CD4-positive, alpha-beta T cell treated with Interleukin-12 subunit alpha and Interleukin-12 subunit beta, for 1 hour (primary cell): ENCODE results near the gene CCDC127.
"Not testable (repeated sequence)": the region's sequence is repeated elsewhere in the genome, so short reads cannot be mapped to it uniquely, and the experiment has no call there.

Experiments used
- DNase-seq: peaks from one replicate; pipeline ENCODE4 v3.0.0-alpha.2; 2020

CCDC127 gene, protein sequence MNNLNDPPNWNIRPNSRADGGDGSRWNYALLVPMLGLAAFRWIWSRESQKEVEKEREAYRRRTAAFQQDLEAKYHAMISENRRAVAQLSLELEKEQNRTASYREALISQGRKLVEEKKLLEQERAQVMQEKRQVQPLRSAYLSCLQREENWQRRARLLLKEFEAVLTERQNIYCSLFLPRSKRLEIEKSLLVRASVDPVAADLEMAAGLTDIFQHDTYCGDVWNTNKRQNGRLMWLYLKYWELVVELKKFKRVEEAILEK

DNA sequence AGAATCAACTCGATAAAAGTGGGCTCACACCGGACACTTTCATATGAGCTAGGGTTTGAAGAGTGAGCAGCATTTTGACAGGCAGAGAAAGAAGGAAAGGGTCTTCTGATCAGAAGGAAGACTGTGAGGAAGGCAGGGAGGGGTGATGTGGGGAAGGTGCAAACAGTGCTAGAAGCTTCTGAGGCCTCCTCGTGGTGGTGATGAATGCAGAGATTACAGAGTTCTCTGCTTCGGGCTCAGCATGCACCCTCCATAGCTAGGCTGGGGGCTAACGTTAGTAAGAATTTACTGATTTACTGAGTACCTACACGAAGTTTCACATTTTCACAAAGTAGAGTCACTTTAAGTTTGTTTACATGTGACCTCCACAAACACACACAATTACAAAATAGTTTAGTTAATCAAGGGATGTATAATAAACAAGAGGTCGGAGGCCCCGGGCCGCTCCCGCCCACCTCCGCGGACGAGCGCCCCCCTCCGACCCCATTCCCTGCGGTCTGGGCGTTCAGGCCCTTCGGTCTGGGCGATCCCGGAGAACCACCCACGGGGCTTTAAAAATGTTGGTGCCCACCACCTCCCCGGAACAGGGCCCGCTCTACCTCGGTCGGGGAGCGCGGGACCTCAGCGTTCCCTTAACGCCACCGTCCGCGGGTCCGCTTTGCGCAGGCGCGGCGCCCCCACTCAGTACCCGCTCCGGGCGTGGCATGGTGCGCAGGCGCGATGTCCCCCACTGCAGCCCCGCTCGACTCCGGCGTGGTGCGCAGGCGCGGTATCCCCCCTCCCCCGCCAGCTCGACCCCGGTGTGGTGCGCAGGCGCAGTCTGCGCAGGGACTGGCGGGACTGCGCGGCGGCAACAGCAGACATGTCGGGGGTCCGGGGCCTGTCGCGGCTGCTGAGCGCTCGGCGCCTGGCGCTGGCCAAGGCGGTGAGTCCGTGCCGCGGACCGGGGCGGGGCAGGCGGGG, at the start of gene CCDC127, which contains the start of gene SDHA:
CCDC127 (minus strand) TSS at position 660 of the 963 bp plus-strand sequence. CDS start 1,304 bp downstream, outside the sequence.
SDHA (plus strand) TSS at position 827 of the 963 bp plus-strand sequence; CDS start at position 863, 36 bp downstream.
- DNase-seq: peak; percentile 98

DNA sequence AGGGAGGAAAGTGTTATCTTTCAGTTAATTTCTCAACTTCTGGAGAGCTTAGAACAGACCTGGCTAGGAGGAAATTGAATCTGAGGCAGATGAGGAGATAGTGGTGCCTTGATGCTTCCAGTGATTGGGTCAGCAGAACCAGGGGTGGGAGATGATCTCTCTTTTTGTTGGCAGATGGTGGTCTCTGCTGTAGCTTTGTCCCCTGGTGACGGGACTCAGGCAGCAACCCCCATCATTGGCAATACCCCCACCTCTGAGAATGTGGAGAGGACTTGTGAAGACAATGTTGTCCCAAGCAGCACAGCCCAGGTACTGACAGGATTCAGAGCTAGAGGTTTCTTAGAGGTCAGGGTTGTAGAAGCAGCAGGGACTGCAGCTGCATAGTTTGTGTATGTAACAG, 49.8 kb upstream of the CCDC127 start:
- DNase-seq: no peak

DNA sequence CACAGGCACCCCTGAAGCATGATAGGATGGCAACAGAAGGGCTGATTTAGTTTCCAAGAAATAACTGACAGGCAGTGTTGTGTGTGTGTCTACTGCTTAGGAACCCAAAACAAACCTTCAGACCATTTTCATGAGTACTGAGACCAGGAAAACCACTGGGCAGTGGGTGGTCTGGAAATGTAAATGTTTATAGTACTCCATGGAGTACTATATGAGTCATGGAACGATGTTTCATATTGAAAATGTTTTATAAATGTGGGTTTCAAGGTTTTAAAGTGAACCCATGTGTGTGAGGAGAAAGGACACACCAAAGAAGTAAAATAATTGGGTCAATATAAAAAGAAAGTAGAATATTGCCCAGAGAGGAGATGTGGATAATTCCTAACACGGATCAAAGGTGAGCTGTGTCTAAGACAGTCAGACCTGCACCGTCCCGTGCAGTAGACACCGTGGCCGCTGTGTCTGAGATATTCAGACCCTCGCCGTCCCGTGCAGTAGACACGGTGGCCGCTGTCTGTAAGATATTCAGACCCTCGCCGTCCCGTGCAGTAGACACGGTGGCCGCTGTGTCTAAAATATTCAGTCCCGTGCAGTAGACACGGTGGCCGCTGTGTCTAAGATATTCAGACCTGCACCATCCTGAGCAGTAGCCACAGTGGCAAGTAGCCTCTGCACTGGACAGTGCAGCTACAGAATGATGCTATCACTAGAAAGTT, 48.5 kb upstream of the CCDC127 start:
- not testable (repeated sequence) for DNase-seq

DNA sequence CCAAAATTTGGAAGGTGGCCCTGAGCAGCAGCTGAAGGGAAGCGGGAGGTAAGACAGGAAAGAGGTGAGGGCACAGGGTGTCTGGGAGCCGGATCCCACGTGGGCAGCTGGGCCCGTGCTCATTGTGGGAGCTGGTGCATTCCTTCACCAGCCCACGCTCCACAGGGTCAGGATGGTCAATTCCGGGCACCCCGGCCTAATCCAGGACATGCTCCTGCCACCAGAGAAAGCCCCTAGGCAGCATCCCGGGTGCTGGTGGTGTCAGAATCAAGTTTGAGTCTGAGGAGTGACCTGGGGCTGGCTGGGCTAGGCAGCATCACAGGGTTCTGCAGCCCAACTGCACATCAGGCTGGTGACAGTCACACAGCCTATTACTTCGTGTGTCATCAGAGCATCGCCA, 46.4 kb upstream of the CCDC127 start:
- no peak for DNase-seq

DNA sequence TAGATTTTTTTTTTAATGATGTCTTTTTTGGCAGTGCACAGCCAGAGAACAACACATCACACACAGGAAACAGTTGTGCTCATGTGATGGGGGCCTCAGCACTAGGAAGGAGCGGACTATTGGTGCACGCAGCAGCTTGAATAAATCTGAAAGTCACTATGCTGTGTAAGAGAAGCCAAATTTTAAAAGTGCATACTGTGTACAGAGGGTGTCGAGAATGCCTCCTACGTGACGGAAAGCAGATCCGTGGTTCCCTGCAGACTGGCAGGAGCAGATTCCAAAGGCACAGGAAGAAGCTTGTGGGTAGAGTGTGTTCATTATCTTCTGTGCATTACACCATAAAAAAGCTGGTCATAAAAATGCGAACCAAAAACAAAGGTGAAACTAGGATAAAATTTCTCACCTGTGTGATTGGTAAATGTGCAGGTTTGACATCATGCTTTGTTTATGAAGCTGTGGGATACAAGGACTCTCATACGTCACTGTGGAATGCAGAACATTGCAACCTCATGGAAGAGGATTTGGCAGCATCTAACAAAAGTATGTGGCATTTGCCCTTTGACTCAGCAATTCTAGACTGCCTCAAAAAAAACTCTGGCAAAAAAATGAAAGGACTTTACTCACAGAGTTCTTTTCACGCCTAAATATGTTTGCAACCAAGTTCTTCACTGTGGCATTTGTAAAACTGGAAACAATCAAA, 45.5 kb upstream of the CCDC127 start:
- not testable (repeated sequence) for DNase-seq

DNA sequence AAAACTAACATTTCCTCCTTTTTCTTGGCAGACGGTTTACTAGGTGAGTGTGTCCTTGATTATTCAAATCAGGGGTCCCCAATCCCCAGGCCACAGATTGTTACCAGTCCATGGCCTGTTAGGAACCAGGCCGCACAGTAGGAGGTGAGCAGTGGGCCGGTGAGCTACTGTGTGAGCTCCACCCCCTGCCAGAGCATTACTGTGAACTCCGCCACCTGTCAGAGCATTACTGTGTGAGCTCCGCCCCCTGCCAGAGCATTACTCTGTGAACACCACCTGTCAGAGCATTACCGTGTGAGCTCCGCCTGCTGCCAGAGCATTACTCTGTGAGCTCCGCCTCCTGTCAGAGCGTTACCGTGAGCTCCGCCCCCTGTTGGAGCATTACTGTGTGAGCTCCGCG, 39.2 kb upstream of the CCDC127 start:
- DNase-seq: no peak

DNA sequence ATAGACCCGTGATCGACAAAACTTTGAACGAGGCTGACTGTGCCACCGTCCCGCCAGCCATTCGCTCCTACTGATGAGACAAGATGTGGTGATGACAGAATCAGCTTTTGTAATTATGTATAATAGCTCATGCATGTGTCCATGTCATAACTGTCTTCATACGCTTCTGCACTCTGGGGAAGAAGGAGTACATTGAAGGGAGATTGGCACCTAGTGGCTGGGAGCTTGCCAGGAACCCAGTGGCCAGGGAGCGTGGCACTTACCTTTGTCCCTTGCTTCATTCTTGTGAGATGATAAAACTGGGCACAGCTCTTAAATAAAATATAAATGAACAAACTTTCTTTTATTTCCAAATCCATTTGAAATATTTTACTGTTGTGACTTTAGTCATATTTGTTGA, 38.4 kb upstream of the CCDC127 start:
- not testable (repeated sequence) for DNase-seq

DNA sequence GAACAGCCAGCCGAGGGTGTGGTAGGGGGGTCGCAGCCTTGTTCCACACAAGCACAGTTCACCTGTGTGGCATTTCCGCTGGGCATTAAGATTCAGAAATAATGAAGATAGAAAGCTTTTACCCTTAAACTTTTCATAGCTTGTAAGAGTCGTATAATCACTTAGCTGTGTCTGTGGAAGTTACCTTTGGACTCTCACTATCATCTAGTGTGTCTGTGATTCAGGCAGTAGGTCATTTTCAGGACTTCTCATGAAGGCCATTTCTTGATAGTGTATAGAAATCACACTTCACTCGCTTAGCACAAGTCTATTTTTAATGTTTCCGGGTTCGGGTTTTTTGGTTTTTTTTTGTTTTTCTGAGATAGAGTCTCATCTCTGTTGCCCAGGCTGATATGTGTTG, 37.2 kb upstream of the CCDC127 start:
- DNase-seq: not testable (repeated sequence)

DNA sequence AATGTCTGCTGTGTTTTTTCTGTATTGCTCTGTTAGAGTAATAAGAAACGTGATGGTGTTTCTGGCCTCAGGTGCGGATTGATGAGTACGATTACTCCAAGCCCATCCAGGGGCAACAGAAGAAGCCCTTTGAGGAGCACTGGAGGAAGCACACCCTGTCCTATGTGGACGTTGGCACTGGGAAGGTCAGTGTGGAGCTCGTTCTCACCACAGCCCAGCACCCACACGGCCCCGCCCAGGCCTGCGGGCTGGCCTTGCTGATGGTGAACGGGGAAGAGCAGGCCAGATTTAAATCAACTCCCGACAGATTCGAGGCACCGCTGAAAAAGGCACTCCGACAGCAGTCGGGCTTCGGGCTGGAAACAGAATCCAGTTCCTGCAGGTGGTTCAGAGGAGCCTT, 36.4 kb upstream of the CCDC127 start:
- DNase-seq: not testable (repeated sequence)

DNA sequence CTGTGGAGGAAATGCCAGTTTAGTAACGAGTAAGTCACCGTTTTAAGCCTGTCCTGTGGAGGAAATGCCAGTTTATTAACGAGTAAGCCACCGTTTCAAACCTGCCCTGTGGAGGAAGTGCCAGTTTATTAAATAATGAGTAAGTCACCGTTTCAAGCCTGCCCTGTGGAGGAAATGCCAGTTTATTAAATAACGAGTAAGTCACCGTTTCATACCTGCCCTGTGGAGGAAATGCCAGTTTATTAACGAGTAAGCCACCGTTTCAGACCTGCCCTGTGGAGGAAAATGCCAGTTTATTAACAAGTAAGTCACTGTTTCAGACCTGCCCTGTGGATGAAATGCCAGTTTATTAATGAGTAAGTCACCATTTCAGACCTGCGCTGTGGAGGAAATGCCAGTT, 34.6 kb upstream of the CCDC127 start:
- DNase-seq: no peak

DNA sequence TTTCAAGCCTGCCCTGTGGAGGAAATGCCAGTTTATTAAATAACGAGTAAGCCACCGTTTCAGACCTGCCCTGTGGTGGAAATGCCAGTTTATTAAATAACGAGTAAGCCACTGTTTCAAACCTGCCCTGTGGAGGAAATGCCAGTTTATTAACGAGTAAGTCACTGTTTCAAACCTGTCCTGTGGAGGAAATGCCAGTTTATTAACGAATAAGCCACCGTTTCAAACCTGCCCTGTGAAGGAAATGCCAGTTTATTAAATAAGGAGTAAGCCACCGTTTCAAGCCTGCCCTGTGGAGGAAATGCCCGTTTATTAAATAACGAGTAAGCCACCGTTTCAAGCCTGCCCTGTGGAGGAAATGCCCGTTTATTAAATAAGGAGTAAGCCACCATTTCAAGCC, 34.0 kb upstream of the CCDC127 start:
- DNase-seq: not testable (repeated sequence)

DNA sequence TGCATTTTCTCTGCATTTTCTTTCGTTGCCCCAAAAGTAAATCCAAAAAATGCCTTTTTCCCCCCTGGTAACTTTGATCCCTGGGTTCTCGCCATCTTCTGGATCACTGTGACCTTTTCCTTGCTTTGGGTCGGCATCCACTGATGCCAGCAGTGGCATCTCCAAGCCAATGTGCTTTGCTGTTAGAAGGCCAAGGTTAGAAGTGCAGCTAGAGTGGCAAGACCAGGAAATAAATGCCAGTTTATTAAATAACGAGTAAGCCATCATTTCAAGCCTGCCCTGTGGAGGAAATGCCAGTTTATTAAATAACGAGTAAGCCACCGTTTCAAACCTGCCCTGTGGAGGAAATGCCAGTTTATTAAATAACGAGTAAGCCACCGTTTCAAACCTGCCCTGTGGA, 33.6 kb upstream of the CCDC127 start:
- DNase-seq: not testable (repeated sequence)

DNA sequence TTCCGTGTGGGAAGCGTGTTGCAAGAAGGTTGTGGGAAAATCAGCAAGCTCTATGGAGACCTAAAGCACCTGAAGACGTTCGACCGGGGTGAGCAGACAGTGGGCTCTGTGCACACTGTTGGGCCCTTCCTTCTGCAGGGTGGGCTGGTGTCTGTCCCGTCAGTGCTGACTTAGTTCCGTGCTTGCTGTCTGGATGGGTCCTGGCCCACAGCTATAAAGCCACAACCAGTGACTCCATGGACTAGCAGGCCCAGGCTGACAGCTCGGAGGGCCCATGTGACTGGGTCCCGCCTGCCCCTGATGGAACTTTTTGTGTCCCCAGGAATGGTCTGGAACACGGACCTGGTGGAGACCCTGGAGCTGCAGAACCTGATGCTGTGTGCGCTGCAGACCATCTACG, 33.1 kb upstream of the CCDC127 start:
- DNase-seq: not testable (repeated sequence)

DNA sequence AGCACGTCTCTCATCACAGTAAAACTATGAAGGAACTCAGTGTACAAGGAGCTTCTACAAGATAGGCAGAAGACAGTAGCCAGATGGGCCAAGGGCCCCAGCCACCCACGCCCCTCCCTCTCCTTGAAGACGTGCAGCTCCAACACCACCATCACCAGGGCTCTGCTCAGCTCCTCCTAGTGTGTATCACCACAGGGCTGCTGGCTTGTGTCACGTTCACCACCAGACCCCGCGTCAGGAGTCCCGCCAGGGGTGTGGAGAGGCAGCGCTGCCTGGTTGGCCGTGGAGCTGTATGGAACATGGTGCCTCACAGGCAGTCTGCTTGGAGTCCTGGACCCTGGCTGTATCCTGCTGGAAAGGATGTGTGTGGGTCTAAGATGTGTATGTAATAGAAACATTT, 32.4 kb upstream of the CCDC127 start:
- DNase-seq: not testable (repeated sequence)

DNA sequence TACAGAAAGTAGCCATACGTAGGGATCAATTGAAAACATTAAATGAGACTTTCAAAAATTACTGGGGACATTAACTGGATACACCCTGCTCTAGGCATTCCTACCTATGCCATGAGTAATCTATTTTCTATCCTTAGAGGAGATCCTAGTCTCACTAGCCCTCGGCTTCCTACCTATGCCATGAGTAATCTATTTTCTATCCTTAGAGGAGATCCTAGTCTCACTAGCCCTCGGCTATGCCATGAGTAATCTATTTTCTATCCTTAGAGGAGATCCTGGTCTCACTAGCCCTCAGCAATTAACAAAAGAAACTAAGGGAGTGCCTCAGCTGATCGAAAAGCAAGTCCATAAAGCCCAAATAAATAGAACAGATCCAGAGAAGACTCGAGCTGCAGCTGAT, 27.8 kb upstream of the CCDC127 start:
- not testable (repeated sequence) for DNase-seq

DNA sequence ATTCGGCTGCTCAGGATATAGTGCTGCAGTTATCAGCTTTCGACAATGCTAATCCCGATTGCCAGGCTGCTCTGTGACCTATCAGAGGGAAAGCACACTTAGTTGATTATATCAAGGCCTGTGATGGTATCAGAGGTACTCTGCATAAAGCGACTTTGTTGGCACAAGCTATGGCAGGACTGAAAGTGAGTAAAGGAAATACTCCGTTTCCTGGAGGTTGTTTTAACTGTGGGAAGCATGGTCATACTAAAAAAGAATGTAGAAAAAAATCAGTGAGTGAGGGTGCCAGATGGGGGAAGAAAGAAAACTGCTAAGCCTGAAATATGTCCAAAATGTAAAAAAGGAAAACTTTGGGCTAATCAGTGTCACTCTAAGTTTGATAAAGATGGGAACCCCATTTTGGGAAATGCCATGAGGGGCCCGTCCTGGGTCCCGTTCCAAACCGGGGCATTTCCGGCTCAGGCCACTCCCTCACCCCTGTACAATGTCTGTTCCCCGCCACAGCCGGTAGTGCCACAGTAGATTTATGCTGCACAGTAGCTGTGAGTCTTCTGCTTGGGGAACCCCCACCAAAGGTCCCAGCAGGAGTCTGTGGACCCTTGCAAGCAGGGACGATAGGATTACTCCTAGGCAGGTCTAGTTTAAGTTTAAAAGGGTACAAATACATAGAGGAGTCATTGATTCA, 25.9 kb upstream of the CCDC127 start:
- DNase-seq: not testable (repeated sequence)

DNA sequence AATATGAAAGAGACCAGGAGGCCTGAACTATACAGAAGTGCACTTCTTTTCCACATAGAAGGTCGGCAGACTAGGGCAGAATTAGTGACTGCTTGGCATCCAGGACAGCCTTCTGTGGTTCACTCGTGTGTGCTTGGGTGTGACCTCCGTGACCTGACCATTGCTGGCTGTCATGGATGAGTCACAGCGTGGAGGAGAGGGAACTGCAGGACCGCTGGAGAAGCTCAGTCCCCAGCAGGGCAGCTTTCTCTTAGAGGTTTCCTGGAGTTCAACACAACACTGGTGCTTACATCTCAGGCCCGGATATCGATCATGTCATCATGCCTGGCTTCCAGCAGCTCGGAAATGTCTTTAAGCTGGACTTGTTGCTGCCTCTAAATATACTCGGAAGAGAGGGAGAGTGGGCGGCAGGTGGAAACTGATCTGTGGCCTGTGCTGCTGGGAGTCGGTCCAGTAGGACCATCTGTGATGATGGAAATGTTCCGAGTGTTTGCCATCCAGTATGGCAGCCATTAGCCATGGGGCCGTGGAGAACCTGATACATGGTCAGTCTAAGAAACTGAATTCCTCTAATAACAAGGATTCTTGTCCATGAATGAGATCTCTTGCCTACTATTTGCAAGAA, 23.2 kb upstream of the CCDC127 start:
- not testable (repeated sequence) for DNase-seq

DNA sequence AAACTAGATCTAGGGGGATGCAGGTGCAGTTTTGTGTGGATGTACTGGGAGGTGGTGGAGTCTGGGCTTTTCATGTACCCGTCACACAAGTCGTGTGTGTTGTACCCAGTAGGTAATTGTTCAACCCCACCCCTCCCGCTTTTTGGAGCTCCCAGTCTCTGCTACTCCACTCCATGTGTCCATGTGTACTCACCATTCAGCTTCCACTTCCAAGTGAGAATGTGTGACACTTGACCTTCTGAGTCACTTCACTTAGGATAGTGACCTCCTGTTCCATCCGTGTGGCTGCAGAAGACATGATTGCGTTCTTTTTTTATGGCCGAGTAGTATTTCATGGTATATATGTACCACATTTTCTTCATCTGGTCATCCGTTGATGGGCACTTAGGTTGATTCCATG, 22.6 kb upstream of the CCDC127 start:
- DNase-seq: not testable (repeated sequence)

DNA sequence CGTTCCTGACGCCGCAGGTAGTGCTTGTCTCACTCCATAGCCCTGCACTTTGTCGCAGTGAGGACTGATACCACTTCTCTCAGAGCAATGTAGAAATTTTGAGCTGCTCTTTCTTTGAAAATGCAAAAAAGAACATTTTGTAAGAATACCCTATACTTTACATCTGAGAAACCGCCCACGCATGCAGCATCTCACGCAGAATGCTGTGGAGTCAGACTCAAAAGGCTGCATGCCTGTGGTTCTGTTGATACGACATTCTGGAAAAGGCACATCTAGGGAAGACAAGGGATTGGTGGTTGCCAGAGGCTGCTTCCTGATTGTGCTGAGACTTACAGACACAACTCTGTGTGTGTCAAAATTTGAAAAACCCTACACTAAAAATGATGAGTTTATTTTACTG, 20.0 kb upstream of the CCDC127 start:
- not testable (repeated sequence) for DNase-seq

DNA sequence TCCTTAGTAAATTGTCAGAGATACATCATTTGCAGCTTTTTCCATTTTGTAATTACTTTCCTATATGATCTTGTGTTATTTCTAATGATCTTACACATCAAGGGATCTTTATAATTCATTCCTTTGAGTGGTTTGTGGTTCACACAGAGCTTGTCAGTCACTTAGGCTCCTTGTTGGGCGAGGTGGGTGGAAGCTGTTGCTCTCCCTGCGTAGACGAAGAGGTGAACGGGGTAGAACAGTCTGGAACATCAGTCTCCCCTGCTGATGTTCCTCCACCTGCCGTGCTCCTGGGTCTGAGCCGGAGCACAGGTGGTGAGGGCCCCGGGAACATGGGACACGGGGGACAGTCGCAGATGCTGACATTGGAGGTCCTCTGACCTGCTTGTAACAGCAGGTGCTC, 17.6 kb upstream of the CCDC127 start:
- DNase-seq: not testable (repeated sequence)

DNA sequence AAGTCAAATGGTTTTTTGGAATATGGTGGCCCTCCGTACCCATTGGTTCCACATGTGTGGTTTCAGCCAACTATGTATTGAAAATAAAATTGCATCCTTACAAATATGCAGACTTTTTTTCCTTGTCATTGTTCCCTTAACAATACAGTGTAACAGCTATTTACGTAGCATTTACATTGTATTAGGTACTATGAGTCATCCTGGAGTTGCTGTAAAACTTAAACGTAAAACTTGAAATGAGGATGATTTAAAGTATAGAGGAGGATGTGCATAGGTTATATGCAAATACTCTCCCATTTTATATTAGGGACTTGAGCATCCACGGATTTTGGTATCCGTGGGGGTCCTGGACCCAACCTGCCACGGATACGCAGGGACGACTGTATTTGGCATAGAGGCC, 16.5 kb upstream of the CCDC127 start:
- no peak for DNase-seq
